Endothelial cell of umbilical vein (primary cell): ENCODE data around the gene AKAP6. TPM values are rescaled to one million over a fixed set of nuclear protein-coding genes. Genes with fewer than 3 reads are reported as not detected.

Experiments used
- BruUV-seq: library from RNA; stranded (reverse); fragments of 400-500 nt; replicated peaks from 2 replicates; lab custom pipeline; 2021; lab: Mats Ljungman, UMichigan
- CTCF ChIA-PET: fragments of 300-600, 350-600 bp; sonication (Branson Sonifier 250); formaldehyde crosslinking; loops from one replicate; lab custom pipeline; 2021; ENCODE audit warnings: antibody characterized with exemption, inconsistent platforms; lab: Charles Lee
- POLR2A ChIA-PET: fragments of 300-600, 350-600 bp; sonication (Branson Sonifier 250); formaldehyde crosslinking; loops from one replicate; lab custom pipeline; 2021; ENCODE audit warnings: antibody characterized with exemption, inconsistent platforms; lab: Charles Lee
- DNase-seq: peaks from one replicate; pipeline ENCODE4 v3.0.0-alpha.2; 2011; ENCODE audit warnings: low read depth, low spot score
- FAIRE-seq: peaks from 2 replicates; lab custom pipeline; 2011; peaks lifted over from hg19 to GRCh38; lab: Jason Lieb, UNC
- H2AFZ ChIP-seq: 2 replicates; pipeline ENCODE4 v1.6.0; 2012; ENCODE audit warnings: low read depth, low read length, control low read depth, inconsistent platforms
- H3K27ac ChIP-seq: 2 replicates; pipeline ENCODE4 v1.5.1; 2011; ENCODE audit warnings: low read depth, mild to moderate bottlenecking, control low read depth, low read length, moderate library complexity; ENCODE audit not compliant: insufficient read depth
- H3K27me3 ChIP-seq, 2 experiments: 2 replicates each; pipeline versions ENCODE4 v1.6.0 to v1.6.1; 2011; ENCODE audit warnings: low read length in 2 of 2, mixed read lengths in 1 of 2; ENCODE audit not compliant: control insufficient read depth in 2 of 2, insufficient read depth in 2 of 2
- H3K36me3 ChIP-seq, 2 experiments: 2 replicates in 1 of 2; 3 replicates in 1 of 2; pipeline ENCODE4 v1.5.1; 2011; ENCODE audit warnings: low read length in 2 of 2, mild to moderate bottlenecking in 1 of 2, moderate library complexity in 1 of 2; ENCODE audit not compliant: control insufficient read depth in 2 of 2, insufficient read depth in 2 of 2; ENCODE audit errors: extremely low read depth in 1 of 2
- H3K4me1 ChIP-seq: 3 replicates; pipeline ENCODE4 v1.5.1; 2011; ENCODE audit warnings: mild to moderate bottlenecking, low read length; ENCODE audit not compliant: control insufficient read depth, insufficient read depth; ENCODE audit errors: extremely low read depth
- H3K4me2 ChIP-seq: 2 replicates; pipeline ENCODE4 v1.6.1; 2011; ENCODE audit warnings: low read length, control low read depth, mixed read lengths; ENCODE audit not compliant: insufficient read depth
- H3K4me3 ChIP-seq, 3 experiments: fragments of 200-600 bp in 1 of 3; sonication (generic), shearing (Covaris generic) in 1 of 3; replicated peaks in 1 of 3; 2 replicates each; pipeline ENCODE4 v1.5.1; 2011 to 2016; ENCODE audit warnings: control low read depth in 3 of 3, low read length in 3 of 3, mild to moderate bottlenecking in 2 of 3, inconsistent platforms in 1 of 3, low read depth in 1 of 3, moderate library complexity in 1 of 3; ENCODE audit not compliant: insufficient read depth in 1 of 3
- H3K79me2 ChIP-seq: 2 replicates; pipeline ENCODE4 v1.6.0; 2012; ENCODE audit warnings: low read length, inconsistent platforms; ENCODE audit not compliant: control insufficient read depth, insufficient read depth
- H3K9ac ChIP-seq: replicated peaks from 2 replicates; pipeline ENCODE3; 2011; ENCODE audit warnings: low read length, control low read depth; ENCODE audit not compliant: insufficient read depth; ENCODE audit errors: extremely low read depth
- H3K9me1 ChIP-seq: replicated peaks from 3 replicates; pipeline ENCODE4 v1.6.0; 2011; ENCODE audit warnings: mild to moderate bottlenecking, low read length; ENCODE audit not compliant: control insufficient read depth, insufficient read depth; ENCODE audit errors: extremely low read depth
- H3K9me3 ChIP-seq: replicated peaks from 2 replicates; pipeline ENCODE4 v1.5.1; 2012; ENCODE audit warnings: low read length, inconsistent platforms; ENCODE audit not compliant: control insufficient read depth, insufficient read depth
- H4K20me1 ChIP-seq: replicated peaks from 2 replicates; pipeline ENCODE3; 2011; ENCODE audit warnings: mild to moderate bottlenecking, low read length; ENCODE audit not compliant: control insufficient read depth, insufficient read depth; ENCODE audit errors: extremely low read depth
- CTCF ChIP-seq, 2 donors: IDR thresholded peaks; 1 replicate in 1 of 2; 2 replicates in 1 of 2; pipeline ENCODE4 v1.5.1; 2011; ENCODE audit warnings: low read length in 2 of 2, mild to moderate bottlenecking in 2 of 2, moderate library complexity in 2 of 2, control low read depth in 1 of 2, inconsistent platforms in 1 of 2, low read depth in 1 of 2; ENCODE audit not compliant: insufficient read depth in 1 of 2; ENCODE audit errors: extremely low read depth in 1 of 2
- EZH2 ChIP-seq: IDR thresholded peaks from 2 replicates; pipeline ENCODE4 v1.6.1; 2012; ENCODE audit warnings: borderline replicate concordance, low read depth, mild to moderate bottlenecking, moderate library complexity, low read length, inconsistent platforms; ENCODE audit not compliant: severe bottlenecking
- FOS ChIP-seq: IDR thresholded peaks from 2 replicates; pipeline ENCODE4 v1.6.1; 2011; ENCODE audit warnings: mild to moderate bottlenecking, low read length, moderate library complexity, borderline replicate concordance; ENCODE audit not compliant: insufficient read depth
- GATA2 ChIP-seq: IDR thresholded peaks from 2 replicates; pipeline ENCODE4 v1.7.0; 2011; ENCODE audit warnings: low read depth, mild to moderate bottlenecking, moderate library complexity, mixed read lengths, low read length; ENCODE audit not compliant: insufficient read length, insufficient read depth
- JUN ChIP-seq: IDR thresholded peaks from 2 replicates; pipeline ENCODE4 v1.6.1; 2011; ENCODE audit warnings: borderline replicate concordance, low read depth; ENCODE audit not compliant: insufficient read length, insufficient read depth
- MAX ChIP-seq: IDR thresholded peaks from 2 replicates; pipeline ENCODE4 v1.6.1; 2011; ENCODE audit not compliant: insufficient read depth, insufficient read length
- MYC ChIP-seq: IDR thresholded peaks from one replicate; pipeline ENCODE4 v1.6.1; 2011; ENCODE audit warnings: mild to moderate bottlenecking, low read depth, low read length
- POLR2A ChIP-seq: IDR thresholded peaks from 2 replicates; pipeline ENCODE4 v1.6.1; 2012; ENCODE audit warnings: low read depth, mild to moderate bottlenecking, control low read depth, low read length
- POLR2AphosphoS5 ChIP-seq: IDR thresholded peaks from 2 replicates; pipeline ENCODE4 v1.6.1; 2012; ENCODE audit warnings: low read depth, mild to moderate bottlenecking, control low read depth, low read length, moderate library complexity; ENCODE audit not compliant: insufficient read depth
- dilution Hi-C: fragments of 300-500 bp; cut with MboI; formaldehyde crosslinking; loops from one replicate; pipeline ENCODE4 v1.15.0; 2019; ENCODE audit warnings: low sequenced_read_pairs; ENCODE audit not compliant: extremely low pct_ligation_motif_present
- intact Hi-C: fragments of 100-400 bp; cut with micrococcal nuclease; formaldehyde crosslinking; loops from one replicate; pipeline ENCODE4 v1.10.0; 2022
- polyA plus RNA-seq, 4 experiments: library from polyadenylated mRNA; depleted of rRNA in 3 of 4; stranded (reverse) in 3 of 4; unstranded in 1 of 4; fragments of >200 nt; gene quantifications; 2 replicates each; pipeline versions ENCODE4 v1.2.1 to v1.2.3, GENCODE V29; 2011 to 2012; ENCODE audit warnings: missing spikeins in 1 of 4
- total RNA-seq: library from RNA; stranded (reverse); gene quantifications from 2 replicates; pipeline ENCODE4 v1.2.3, GENCODE V29; 2021

AKAP6 gene
- total and polyA plus RNA-seq, 2 donors (not counting 3 experiments of a cell fraction or from before 2014, with no cell fraction given), result 0.03 to 0.49 TPM

- FAIRE-seq (no peak), DNase-seq (no peak)
- Histone ChIP-seq H3K9me3 (no peaks in the 10 kb centered on the region), H3K4me1 (no peaks in the 10 kb centered on the region), H2AFZ (no peak overlapping the region), H3K36me3 (no peaks in the 10 kb centered on the region), H3K27ac (no peak overlapping the region), H3K27me3 (no peaks in the 10 kb centered on the region), H3K9ac (no peak overlapping the region), H3K79me2 (no peaks in the 10 kb centered on the region), H3K4me2 (no peak overlapping the region), H3K9me1 (no peaks in the 10 kb centered on the region), H4K20me1 (no peaks in the 10 kb centered on the region), H3K4me3 (no peak overlapping the region)
- BruUV-seq, result no TSS peak
- dilution Hi-C loops, result no loop called here
- POLR2A ChIA-PET, result no interaction called here
- CTCF ChIA-PET, result no interaction called here
- intact Hi-C loops, result no loop called here
- TF ChIP-seq POLR2AphosphoS5 (no peak), GATA2 (no peak), CTCF (IDR thresholded peaks at IDR 0.05; ENCODE audit: extremely low read depth in 1 of 2, insufficient read depth in 1 of 2, low read depth in 1 of 2, low read length in 2 of 2) (no peak), EZH2 (no peak), MYC (no peak), FOS (no peak), MAX (no peak), POLR2A (no peak), JUN (no peak)
These were observed 168.2 kb downstream of the AKAP6 start for GRCh38 chr14:32497248-32497647.
